HepG2 (cell line): ENCODE results near the gene GNAS. TPM values are rescaled to one million over a fixed set of nuclear protein-coding genes. Genes with fewer than 3 reads are reported as not detected.
A peak's percentile ranks its signal among the peaks of the same experiment; 100 is the strongest.

Experiments used
- BORCS8-MEF2B ChIP-seq: sonication (generic); formaldehyde crosslinking; IDR thresholded peaks from 2 replicates; pipeline ENCODE4 v1.8.0; 2022; ENCODE audit warnings: mild to moderate bottlenecking, missing genetic modification reagents
- CHCHD3 ChIP-seq: sonication (generic); formaldehyde crosslinking; IDR thresholded peaks from 2 replicates; pipeline ENCODE4 v1.8.0; 2022; ENCODE audit warnings: mild to moderate bottlenecking, missing genetic modification reagents, moderate library complexity
- EP300 ChIP-seq, 3 experiments: sonication (generic) in 1 of 3; formaldehyde crosslinking in 1 of 3; IDR thresholded peaks; 2 replicates each; pipeline versions ENCODE4 v1.5.1 to v1.6.1; 2011 to 2020; ENCODE audit warnings: low read depth in 2 of 3, low read length in 2 of 3, borderline replicate concordance in 1 of 3, improper control_type of control experiment in 1 of 3, mild to moderate bottlenecking in 1 of 3, missing genetic modification reagents in 1 of 3, moderate library complexity in 1 of 3
- HDAC2 ChIP-seq: sonication (generic); formaldehyde crosslinking; IDR thresholded peaks from 2 replicates; pipeline ENCODE4 v1.4.0; 2020; ENCODE audit warnings: missing genetic modification reagents
- KDM5B ChIP-seq: sonication (generic); formaldehyde crosslinking; IDR thresholded peaks from 2 replicates; pipeline ENCODE4 v1.4.0; 2020; ENCODE audit warnings: missing genetic modification reagents, mild to moderate bottlenecking, borderline replicate concordance
- KLF12 ChIP-seq: sonication (generic); formaldehyde crosslinking; IDR thresholded peaks from 2 replicates; pipeline ENCODE4 v1.4.0; 2020; ENCODE audit warnings: missing genetic modification reagents, borderline replicate concordance
- MEF2D ChIP-seq: sonication (generic); formaldehyde crosslinking; IDR thresholded peaks from 2 replicates; pipeline ENCODE4 v1.5.1; 2020; ENCODE audit warnings: mild to moderate bottlenecking, missing genetic modification reagents
- RNF2 ChIP-seq: fragments of 450-650 bp; conservative IDR thresholded peaks from 2 replicates; pipeline ENCODE4 v1.6.1; 2016; ENCODE audit warnings: low read depth
- SKI ChIP-seq: fragments of 450-650 bp; IDR thresholded peaks from one replicate; pipeline ENCODE4 v1.6.1; 2018; ENCODE audit warnings: mild to moderate bottlenecking; ENCODE audit not compliant: partially characterized antibody
- TCF12 ChIP-seq, 2 experiments: fragments of 450-650 bp in 1 of 2; sonication (generic) in 1 of 2; formaldehyde crosslinking in 1 of 2; IDR thresholded peaks; 2 replicates each; pipeline versions ENCODE4 v1.6.1 to v1.8.0; 2017 to 2022; ENCODE audit warnings: antibody characterized with exemption in 1 of 2, mild to moderate bottlenecking in 1 of 2, missing genetic modification reagents in 1 of 2, moderate library complexity in 1 of 2
- ZBTB20 ChIP-seq: sonication (generic); formaldehyde crosslinking; IDR thresholded peaks from 2 replicates; pipeline ENCODE4 v1.8.1; 2023; ENCODE audit warnings: missing genetic modification reagents, low read depth, mild to moderate bottlenecking, borderline replicate concordance
- ZBTB7B ChIP-seq: sonication (generic); formaldehyde crosslinking; IDR thresholded peaks from 2 replicates; pipeline ENCODE4 v1.4.0; 2020; ENCODE audit warnings: missing genetic modification reagents
- ZFY ChIP-seq: sonication (generic); formaldehyde crosslinking; IDR thresholded peaks from 2 replicates; pipeline ENCODE4 v1.4.0; 2020; ENCODE audit warnings: missing genetic modification reagents
- ZNF230 ChIP-seq: sonication (generic); formaldehyde crosslinking; IDR thresholded peaks from 2 replicates; pipeline ENCODE4 v1.4.0; 2020; ENCODE audit warnings: mild to moderate bottlenecking, missing genetic modification reagents
- ZNF713 ChIP-seq: sonication (generic); formaldehyde crosslinking; IDR thresholded peaks from 2 replicates; pipeline ENCODE4 v1.4.0; 2020; ENCODE audit warnings: mild to moderate bottlenecking, missing genetic modification reagents
- ZNF777 ChIP-seq: sonication (generic); formaldehyde crosslinking; IDR thresholded peaks from 2 replicates; pipeline ENCODE4 v1.4.0; 2020; ENCODE audit warnings: missing genetic modification reagents
- ZSCAN30 ChIP-seq: sonication (generic); formaldehyde crosslinking; IDR thresholded peaks from 2 replicates; pipeline ENCODE4 v1.5.0; 2020; ENCODE audit warnings: mild to moderate bottlenecking, missing genetic modification reagents
- polyA plus RNA-seq, 8 experiments: library from polyadenylated mRNA; depleted of rRNA in 3 of 8; stranded (reverse) in 7 of 8; unstranded in 1 of 8; fragments of >200 nt; fragmentation: Illumina TruSeq in 4 of 8; extraction: Trizol in 4 of 8; gene quantifications; 2 replicates each; pipeline versions ENCODE4 v1.2.1 to v1.2.3, GENCODE V29; 2011 to 2016; ENCODE audit warnings: low read depth in 4 of 8, missing spikeins in 1 of 8, mixed read lengths in 1 of 8; ENCODE audit not compliant: insufficient read depth in 1 of 8
- total RNA-seq, 5 experiments: library from RNA; depleted of rRNA; stranded (reverse); fragments of >200 nt; fragmentation: Illumina TruSeq; extraction: Trizol; gene quantifications; 2 replicates each; pipeline ENCODE4 v1.2.3, GENCODE V29; 2016; ENCODE audit warnings: low read depth in 1 of 5
- TF ChIP-seq, protein P1 (sequence below): sonication (generic); formaldehyde crosslinking; IDR thresholded peaks from 2 replicates; pipeline ENCODE4 v1.4.0; 2020; ENCODE audit warnings: missing genetic modification reagents
- TF ChIP-seq, protein P2 (sequence below): sonication (generic); formaldehyde crosslinking; IDR thresholded peaks from 2 replicates; pipeline ENCODE4 v1.9.0; 2022; ENCODE audit warnings: low read depth, missing genetic modification reagents
- TF ChIP-seq, protein P3 (sequence below): IDR thresholded peaks from 2 replicates; pipeline ENCODE4 v1.6.1; 2016; ENCODE audit warnings: mild to moderate bottlenecking
- TF ChIP-seq, protein P4 (sequence below): sonication (generic); formaldehyde crosslinking; IDR thresholded peaks from 2 replicates; pipeline ENCODE4 v1.8.0; 2022; ENCODE audit warnings: missing genetic modification reagents, mild to moderate bottlenecking, borderline replicate concordance
- TF ChIP-seq, protein P5 (sequence below): sonication (generic); formaldehyde crosslinking; IDR thresholded peaks from 2 replicates; pipeline ENCODE4 v1.4.0; 2020; ENCODE audit warnings: missing genetic modification reagents, low read depth, mild to moderate bottlenecking, borderline replicate concordance

Gene GNAS
- total and polyA plus RNA-seq, 2 of the 13 experiments (the other 11 are each of a cell fraction or from before 2014, with no cell fraction given), result 407 to 1,008 TPM

DNA sequence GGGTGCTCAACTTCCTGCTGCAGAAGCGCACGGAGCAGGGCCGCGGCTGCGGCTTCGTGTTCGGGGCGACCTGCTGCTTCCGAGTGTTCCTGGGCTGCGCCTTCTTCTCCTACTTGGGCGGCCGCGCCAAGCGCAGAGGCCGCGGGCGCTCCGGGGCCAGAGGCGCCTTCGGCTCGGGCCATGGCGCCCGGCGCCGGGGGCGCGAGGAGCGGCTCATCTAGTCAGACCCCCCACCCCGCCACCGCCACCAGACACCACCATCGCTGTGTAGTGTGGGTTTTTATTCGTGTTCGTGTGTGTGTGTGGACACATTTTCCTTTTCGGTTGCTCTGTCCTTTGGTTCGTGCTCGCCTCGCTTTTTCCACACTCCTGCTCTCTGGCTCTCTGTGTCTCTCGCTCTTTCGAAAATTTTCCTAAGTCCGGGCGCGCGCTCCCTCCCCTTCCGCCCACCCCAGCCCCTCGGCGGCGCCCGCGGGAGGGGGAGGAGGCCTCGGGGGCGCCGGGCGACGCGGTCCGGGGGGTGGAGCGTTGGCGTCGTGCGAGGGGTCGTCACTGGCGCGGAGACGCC lies 38.1 kb downstream of the GNAS start (continued):
- TF ChIP-seq, protein P1, sequence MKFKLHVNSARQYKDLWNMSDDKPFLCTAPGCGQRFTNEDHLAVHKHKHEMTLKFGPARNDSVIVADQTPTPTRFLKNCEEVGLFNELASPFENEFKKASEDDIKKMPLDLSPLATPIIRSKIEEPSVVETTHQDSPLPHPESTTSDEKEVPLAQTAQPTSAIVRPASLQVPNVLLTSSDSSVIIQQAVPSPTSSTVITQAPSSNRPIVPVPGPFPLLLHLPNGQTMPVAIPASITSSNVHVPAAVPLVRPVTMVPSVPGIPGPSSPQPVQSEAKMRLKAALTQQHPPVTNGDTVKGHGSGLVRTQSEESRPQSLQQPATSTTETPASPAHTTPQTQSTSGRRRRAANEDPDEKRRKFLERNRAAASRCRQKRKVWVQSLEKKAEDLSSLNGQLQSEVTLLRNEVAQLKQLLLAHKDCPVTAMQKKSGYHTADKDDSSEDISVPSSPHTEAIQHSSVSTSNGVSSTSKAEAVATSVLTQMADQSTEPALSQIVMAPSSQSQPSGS (CRISPR knock-in tag), result peak; percentile 35; the same call in 1 of the 2 replicates
- TF ChIP-seq CHCHD3 (CRISPR knock-in tag) (no peak), ZFY (CRISPR knock-in tag) (peak; percentile 61; the same call in 1 of the 2 replicates), ZBTB7B (CRISPR knock-in tag) (peak; percentile 69; the same call in 1 of the 2 replicates), TCF12 (IDR thresholded peaks at IDR 0.05) (no peak), TCF12 (CRISPR knock-in tag; IDR thresholded peaks at IDR 0.05) (0 out of 2 replicates have a peak, but pooled peaks have one; percentile 48), HDAC2 (CRISPR knock-in tag) (no peak), ZNF713 (CRISPR knock-in tag) (peak; percentile 79; the same call in 1 of the 2 replicates), EP300 (IDR thresholded peaks at IDR 0.05; ENCODE audit: low read depth in 2 of 2, low read length in 2 of 2) (peak in 1 of 2 experiments; percentile 51; a peak in 1 of 4 replicates), EP300 (CRISPR knock-in tag; IDR thresholded peaks at IDR 0.05; ENCODE audit: borderline replicate concordance) (no peak), MEF2D (CRISPR knock-in tag) (peak; percentile 56; the same call in 1 of the 2 replicates), KLF12 (CRISPR knock-in tag) (peak; percentile 69), ZBTB20 (CRISPR knock-in tag) (peak; percentile 40; the same call in 1 of the 2 replicates), ZSCAN30 (CRISPR knock-in tag) (no peak), KDM5B (peak; percentile 96), SKI (no peak), RNF2 (peak; percentile 82), ZNF777 (CRISPR knock-in tag) (peak; percentile 44; the same call in 1 of the 2 replicates), ZNF230 (CRISPR knock-in tag) (peak; percentile 88), BORCS8-MEF2B (CRISPR knock-in tag) (peak; percentile 87; the same call in 1 of the 2 replicates)
- TF ChIP-seq, protein P2, sequence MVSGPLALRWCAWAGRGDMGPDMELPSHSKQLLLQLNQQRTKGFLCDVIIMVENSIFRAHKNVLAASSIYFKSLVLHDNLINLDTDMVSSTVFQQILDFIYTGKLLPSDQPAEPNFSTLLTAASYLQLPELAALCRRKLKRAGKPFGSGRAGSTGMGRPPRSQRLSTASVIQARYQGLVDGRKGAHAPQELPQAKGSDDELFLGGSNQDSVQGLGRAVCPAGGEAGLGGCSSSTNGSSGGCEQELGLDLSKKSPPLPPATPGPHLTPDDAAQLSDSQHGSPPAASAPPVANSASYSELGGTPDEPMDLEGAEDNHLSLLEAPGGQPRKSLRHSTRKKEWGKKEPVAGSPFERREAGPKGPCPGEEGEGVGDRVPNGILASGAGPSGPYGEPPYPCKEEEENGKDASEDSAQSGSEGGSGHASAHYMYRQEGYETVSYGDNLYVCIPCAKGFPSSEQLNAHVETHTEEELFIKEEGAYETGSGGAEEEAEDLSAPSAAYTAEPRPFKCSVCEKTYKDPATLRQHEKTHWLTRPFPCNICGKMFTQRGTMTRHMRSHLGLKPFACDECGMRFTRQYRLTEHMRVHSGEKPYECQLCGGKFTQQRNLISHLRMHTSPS (CRISPR knock-in tag), result peak; percentile 32; the same call in 1 of the 2 replicates
- TF ChIP-seq, protein P3, sequence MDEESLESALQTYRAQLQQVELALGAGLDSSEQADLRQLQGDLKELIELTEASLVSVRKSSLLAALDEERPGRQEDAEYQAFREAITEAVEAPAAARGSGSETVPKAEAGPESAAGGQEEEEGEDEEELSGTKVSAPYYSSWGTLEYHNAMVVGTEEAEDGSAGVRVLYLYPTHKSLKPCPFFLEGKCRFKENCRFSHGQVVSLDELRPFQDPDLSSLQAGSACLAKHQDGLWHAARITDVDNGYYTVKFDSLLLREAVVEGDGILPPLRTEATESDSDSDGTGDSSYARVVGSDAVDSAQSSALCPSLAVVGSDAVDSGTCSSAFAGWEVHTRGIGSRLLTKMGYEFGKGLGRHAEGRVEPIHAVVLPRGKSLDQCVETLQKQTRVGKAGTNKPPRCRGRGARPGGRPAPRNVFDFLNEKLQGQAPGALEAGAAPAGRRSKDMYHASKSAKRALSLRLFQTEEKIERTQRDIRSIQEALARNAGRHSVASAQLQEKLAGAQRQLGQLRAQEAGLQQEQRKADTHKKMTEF (CRISPR knock-in tag), result peak; percentile 82
- TF ChIP-seq, protein P4, sequence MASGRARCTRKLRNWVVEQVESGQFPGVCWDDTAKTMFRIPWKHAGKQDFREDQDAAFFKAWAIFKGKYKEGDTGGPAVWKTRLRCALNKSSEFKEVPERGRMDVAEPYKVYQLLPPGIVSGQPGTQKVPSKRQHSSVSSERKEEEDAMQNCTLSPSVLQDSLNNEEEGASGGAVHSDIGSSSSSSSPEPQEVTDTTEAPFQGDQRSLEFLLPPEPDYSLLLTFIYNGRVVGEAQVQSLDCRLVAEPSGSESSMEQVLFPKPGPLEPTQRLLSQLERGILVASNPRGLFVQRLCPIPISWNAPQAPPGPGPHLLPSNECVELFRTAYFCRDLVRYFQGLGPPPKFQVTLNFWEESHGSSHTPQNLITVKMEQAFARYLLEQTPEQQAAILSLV (CRISPR knock-in tag), result peak; percentile 89; the same call in 1 of the 2 replicates
- TF ChIP-seq, protein P5, sequence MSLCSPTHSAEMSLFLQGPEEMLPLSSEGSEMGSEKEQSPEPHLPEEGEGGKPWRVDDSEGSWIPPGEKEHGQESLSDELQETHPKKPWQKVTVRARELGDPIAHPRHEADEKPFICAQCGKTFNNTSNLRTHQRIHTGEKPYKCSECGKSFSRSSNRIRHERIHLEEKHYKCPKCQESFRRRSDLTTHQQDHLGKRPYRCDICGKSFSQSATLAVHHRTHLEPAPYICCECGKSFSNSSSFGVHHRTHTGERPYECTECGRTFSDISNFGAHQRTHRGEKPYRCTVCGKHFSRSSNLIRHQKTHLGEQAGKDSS, result peak; percentile 64; the same call in 1 of the 2 replicates
